Peyer's patch (tissue), 4 donors: ENCODE data around the gene SPIN1. TPM values are rescaled to one million over a fixed set of nuclear protein-coding genes. Genes with fewer than 3 reads are reported as not detected.
"Not testable (repeated sequence)": the region's sequence is repeated elsewhere in the genome, so short reads cannot be mapped to it uniquely, and the experiment has no call there.

Experiments used
- DNase-seq, 3 donors: peaks; one replicate each; pipeline ENCODE4 v3.0.0-alpha.2; 2017 to 2019
- H3K27ac ChIP-seq, 4 donors: fragments of 200-600 bp; sonication (generic); one replicate each; pipeline ENCODE4 v1.5.1; 2016 to 2019
- H3K27me3 ChIP-seq, 2 donors: fragments of 200-600 bp; sonication (generic); one replicate each; pipeline ENCODE4 v1.5.1; 2019
- H3K36me3 ChIP-seq, 3 donors: fragments of 200-600 bp; sonication (generic); one replicate each; pipeline ENCODE4 v1.5.1; 2016 to 2019
- H3K4me1 ChIP-seq, 4 donors: fragments of 200-600 bp; sonication (generic); one replicate each; pipeline ENCODE4 v1.5.1; 2016 to 2019
- H3K4me3 ChIP-seq, 4 donors: fragments of 200-600 bp; sonication (generic); 1 replicate in 3 of 4; 2 replicates in 1 of 4; pipeline ENCODE4 v1.5.1; 2016 to 2019; ENCODE audit warnings: mild to moderate bottlenecking in 1 of 4
- H3K9me3 ChIP-seq, 4 donors: fragments of 200-600 bp; sonication (generic); one replicate each; pipeline ENCODE4 v1.5.1; 2016 to 2019; ENCODE audit warnings: mild to moderate bottlenecking in 1 of 4
- POLR2A ChIP-seq, 2 donors: fragments of 450-650 bp; IDR thresholded peaks; one replicate each; pipeline ENCODE4 v1.5.1; 2017; ENCODE audit warnings: antibody characterized with exemption in 2 of 2, mild to moderate bottlenecking in 2 of 2, moderate library complexity in 2 of 2
- total RNA-seq, 4 donors: library from RNA; depleted of rRNA; stranded (reverse); fragments of >200 nt; gene quantifications; one replicate each; pipeline ENCODE4 v1.1.0, GENCODE V29; 2016
- TF ChIP-seq, protein P1 (sequence below), 6 experiments: fragments of 450-650 bp in 4 of 6; fragments of 200-600 bp in 2 of 6; sonication (generic) in 1 of 6; IDR thresholded peaks; one replicate each; pipeline ENCODE4 v1.5.1; 2017 to 2019; ENCODE audit warnings: antibody characterized with exemption in 6 of 6, mild to moderate bottlenecking in 3 of 6, moderate library complexity in 1 of 6

SPIN1 gene
- total RNA-seq, 4 donors from 2014 or later = 48.9 to 57.8 (median 53.7) TPM

- Histone ChIP-seq H3K4me1 (peaks cover 0 to 11% (median 0%) of the 10 kb centered on the region in 4 donors), H3K27me3 (no peaks in the 10 kb centered on the region), H3K9me3 (no peaks in the 10 kb centered on the region), H3K27ac (no peak overlapping the region), H3K4me3 (no peak overlapping the region), H3K36me3 (no peaks in the 10 kb centered on the region)
- no peak for DNase-seq
- TF ChIP-seq, protein P1, sequence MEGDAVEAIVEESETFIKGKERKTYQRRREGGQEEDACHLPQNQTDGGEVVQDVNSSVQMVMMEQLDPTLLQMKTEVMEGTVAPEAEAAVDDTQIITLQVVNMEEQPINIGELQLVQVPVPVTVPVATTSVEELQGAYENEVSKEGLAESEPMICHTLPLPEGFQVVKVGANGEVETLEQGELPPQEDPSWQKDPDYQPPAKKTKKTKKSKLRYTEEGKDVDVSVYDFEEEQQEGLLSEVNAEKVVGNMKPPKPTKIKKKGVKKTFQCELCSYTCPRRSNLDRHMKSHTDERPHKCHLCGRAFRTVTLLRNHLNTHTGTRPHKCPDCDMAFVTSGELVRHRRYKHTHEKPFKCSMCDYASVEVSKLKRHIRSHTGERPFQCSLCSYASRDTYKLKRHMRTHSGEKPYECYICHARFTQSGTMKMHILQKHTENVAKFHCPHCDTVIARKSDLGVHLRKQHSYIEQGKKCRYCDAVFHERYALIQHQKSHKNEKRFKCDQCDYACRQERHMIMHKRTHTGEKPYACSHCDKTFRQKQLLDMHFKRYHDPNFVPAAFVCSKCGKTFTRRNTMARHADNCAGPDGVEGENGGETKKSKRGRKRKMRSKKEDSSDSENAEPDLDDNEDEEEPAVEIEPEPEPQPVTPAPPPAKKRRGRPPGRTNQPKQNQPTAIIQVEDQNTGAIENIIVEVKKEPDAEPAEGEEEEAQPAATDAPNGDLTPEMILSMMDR (IDR thresholded peaks at IDR 0.05) = no peak
- no peak for TF ChIP-seq POLR2A (IDR thresholded peaks at IDR 0.05)
Measured at GRCh38 chr9:88383176-88383575, 5.1 kb upstream of the SPIN1 start.

DNA sequence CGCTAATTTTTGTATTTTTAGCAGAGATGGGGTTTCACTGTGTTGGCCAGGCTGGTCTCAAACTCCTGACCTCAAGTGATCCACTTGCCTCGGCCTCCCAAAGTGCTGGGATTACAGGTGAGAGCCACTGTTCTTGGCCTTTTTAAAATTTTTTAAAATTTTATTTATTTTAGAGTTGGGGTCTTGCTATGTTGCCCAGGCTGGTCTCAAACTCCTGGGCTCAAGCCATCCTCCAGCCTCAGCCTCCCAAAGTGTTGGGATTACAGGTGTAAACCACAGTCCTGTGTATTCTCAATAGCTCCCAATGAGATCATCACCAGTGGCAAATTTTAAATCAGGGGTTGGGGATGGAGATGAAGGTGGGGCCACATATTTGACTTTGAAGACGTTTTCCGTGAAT lies 2.1 kb upstream of the SPIN1 start:
- not testable (repeated sequence) for H3K36me3 ChIP-seq, H3K27me3 ChIP-seq, H3K4me3 ChIP-seq, H3K9me3 ChIP-seq, H3K27ac ChIP-seq, DNase-seq
- peaks cover 0 to 18% (median 0%) of the 10 kb centered on the region in 4 donors for H3K4me1 ChIP-seq

DNA sequence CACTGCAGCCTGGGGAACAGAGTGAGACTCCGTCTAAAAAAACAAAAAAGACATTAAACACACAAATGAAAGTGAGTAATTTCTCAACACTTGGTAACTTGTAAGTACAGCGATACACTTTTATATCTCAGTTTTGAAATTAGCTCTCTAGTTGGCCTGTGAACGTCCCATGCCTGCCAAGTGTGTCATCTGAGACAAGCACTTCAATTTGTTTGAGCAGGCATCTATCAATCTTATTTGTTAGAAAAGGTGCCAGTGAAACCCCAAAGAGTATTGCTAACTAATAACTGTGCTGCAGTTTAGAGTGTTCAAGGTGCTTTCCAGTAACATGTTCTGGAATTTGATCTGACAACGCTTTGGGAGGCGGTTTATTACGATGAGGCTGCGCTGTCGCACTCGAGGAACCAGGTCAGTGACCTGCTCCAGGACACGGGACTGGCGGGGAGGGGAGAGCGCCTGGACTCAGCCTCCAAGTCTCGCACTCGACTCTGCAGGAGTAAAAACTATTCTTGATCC lies 1.1 kb upstream of the SPIN1 start:
- peak in 2 of 3 donors; percentile 83 for DNase-seq
- H3K4me3 ChIP-seq = peak overlapping the region; percentile 86 to 98 (median 94)
- H3K27ac ChIP-seq = peak overlapping the region; percentile 89 to 98 (median 93)
- H3K27me3 ChIP-seq = no peaks in the 10 kb centered on the region
- H3K4me1 ChIP-seq = peaks cover 0 to 18% (median 0%) of the 10 kb centered on the region in 4 donors
- TF ChIP-seq POLR2A (IDR thresholded peaks at IDR 0.05) = no peak
- TF ChIP-seq, protein P1 (IDR thresholded peaks at IDR 0.05) = no peak
- no peaks in the 10 kb centered on the region for H3K9me3 ChIP-seq
- no peaks in the 10 kb centered on the region for H3K36me3 ChIP-seq

DNA sequence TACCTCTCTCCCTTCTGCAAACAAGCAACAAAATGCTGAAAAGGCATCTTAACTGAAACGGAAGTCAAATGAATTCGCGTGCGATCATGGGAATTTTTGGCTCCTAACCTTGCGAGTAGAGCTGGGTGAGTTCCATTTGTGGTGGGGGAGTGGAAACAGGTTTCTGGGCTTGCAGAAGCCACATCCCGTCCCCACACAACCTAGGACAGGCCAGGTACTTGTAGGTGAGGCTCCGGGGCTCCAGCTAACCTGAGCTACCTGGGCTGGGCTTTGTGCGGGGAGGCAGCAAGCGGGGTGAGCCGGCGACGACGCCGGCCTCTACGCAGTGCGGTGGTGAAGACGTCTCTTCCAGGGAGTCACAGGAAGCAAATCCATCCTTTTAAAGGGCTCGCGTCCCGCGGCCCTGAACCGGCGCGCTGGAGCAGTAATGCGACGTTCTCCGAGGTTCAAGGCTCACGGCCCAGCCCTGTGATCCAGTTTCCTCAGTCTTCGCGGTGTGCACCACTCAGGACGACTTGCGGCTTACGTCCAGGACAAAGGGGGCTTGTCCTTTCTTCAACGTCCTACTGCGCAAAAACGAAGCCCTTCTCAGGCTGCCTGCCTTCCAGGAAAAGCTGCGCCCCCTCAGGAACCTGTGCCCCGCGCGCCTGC lies 567 bp upstream of the SPIN1 start:
- peaks cover 0 to 18% (median 0%) of the 10 kb centered on the region in 4 donors for H3K4me1 ChIP-seq
- H3K27me3 ChIP-seq = no peaks in the 10 kb centered on the region
- peak overlapping the region; percentile 89 to 98 (median 93) for H3K27ac ChIP-seq
- H3K9me3 ChIP-seq = no peaks in the 10 kb centered on the region
- TF ChIP-seq, protein P1 (IDR thresholded peaks at IDR 0.05) = peak in 1 of 6 experiments; percentile 11
- TF ChIP-seq POLR2A (IDR thresholded peaks at IDR 0.05) = peak; percentile 78 to 85
- no peaks in the 10 kb centered on the region for H3K36me3 ChIP-seq
- H3K4me3 ChIP-seq = peak overlapping the region; percentile 86 to 98 (median 94)
- peak; percentile 40 to 85 (median 76) for DNase-seq

DNA sequence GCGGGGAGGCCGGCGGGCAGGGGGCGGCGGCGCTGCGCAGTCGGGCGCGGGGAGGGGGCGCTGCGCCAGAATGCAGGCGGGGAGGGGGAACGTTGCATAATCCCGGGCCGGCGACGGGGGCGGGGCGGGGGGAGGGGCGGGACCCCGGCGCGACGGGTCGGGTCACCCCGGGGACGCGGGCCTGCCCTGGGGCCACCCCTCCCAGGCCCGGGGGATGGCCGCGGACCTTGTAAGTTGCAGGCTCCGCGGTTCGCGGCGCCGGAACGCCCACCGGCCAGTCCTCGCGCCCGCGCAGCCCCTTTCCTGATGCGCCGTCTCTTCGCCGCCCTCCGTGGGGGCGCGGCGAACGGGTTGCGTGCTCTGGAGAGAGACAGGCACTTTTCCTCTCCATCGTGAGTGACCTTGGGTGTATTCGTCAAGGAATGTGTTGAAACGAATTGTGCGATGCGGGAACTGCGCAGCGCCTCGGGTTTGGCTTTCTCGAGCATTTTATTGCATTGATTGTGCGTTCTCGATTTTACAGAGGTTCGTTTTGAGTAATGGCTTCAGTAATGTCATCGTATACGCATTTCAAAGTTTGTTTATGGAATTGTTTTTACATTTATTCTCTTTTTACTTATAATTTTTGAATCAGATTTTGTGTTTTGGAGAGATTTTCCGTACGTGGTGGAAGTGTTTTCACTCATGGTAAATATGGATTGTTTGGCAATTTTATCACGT lies 802 bp downstream of the SPIN1 start:
- Histone ChIP-seq H3K9me3 (no peaks in the 10 kb centered on the region), H3K4me3 (peak overlapping the region; percentile 86 to 98 (median 94)), H3K27me3 (no peaks in the 10 kb centered on the region), H3K27ac (peak overlapping the region; percentile 89 to 98 (median 93)), H3K36me3 (no peaks in the 10 kb centered on the region), H3K4me1 (peaks cover 0 to 18% (median 0%) of the 10 kb centered on the region in 4 donors)
- TF ChIP-seq, protein P1 (IDR thresholded peaks at IDR 0.05) = no peak
- no peak for TF ChIP-seq POLR2A (IDR thresholded peaks at IDR 0.05)
- peak; percentile 29 to 75 (median 60) for DNase-seq
